C4-2B (cell line): ENCODE measurements around the gene MAMSTR.
"Not testable (repeated sequence)": the region's sequence is repeated elsewhere in the genome, so short reads cannot be mapped to it uniquely, and the experiment has no call there.

Experiments used
- H3K27ac ChIP-seq: fragments of 450-650 bp; 2 replicates; pipeline ENCODE4 v1.5.1; 2017
- CTCF ChIP-seq: fragments of 450-650 bp; conservative IDR thresholded peaks from 2 replicates; pipeline ENCODE4 v1.5.1; 2017; ENCODE audit warnings: mild to moderate bottlenecking
- ZFX ChIP-seq: fragments of 450-650 bp; IDR thresholded peaks from 2 replicates; pipeline ENCODE4 v1.6.1; 2017

Gene MAMSTR

DNA sequence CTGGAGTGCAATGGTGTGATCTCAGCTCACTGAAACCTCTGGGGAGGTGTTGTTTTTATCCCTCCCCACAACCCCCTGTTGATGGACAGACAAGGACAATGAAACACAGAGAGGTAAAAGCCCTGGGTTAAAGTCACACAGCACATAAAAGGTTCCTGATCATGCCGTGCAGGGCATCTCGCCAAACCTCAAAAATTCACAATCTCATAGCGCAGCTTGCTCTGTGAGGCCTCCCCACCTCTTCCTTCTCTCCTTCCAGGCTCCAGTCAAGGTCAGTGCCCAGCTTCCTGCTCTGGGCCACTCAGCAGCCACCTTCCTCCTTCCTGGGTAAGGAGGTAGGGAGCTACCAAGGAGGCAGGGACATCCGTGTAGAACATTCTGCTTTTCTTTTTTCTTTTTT, 21.5 kb downstream of the MAMSTR start:
- no peak overlapping the region for H3K27ac ChIP-seq
- TF ChIP-seq CTCF (no peak), ZFX (no peak)

- TF ChIP-seq ZFX (no peak), CTCF (no peak)
Measured at GRCh38 chr19:48696353-48697010, 23.0 kb downstream of the MAMSTR start.

GRCh38 chr19:48695743-48696352, 23.7 kb downstream of the MAMSTR start, which contains the start of gene FUT2:
Gene FUT2, plus strand, starts transcription at chr19:48695971. Its CDS starts 6,986 bp downstream, at chr19:48702957.
- TF ChIP-seq CTCF (no peak), ZFX (no peak)
- H3K27ac ChIP-seq = no peak within 1 kb of the TSS

More at GRCh38 chr19:48696353-48697010, 23.0 kb downstream of the MAMSTR start:
- no peak overlapping the region for H3K27ac ChIP-seq

GRCh38 chr19:48693629-48694028, 25.9 kb downstream of the MAMSTR start:
- H3K27ac ChIP-seq = not testable (repeated sequence)

GRCh38 chr19:48689449-48689848, 30.1 kb downstream of the MAMSTR start:
- TF ChIP-seq ZFX (no peak), CTCF (no peak)
- peak overlapping the region; percentile 42; the same call in 1 of the 2 replicates for H3K27ac ChIP-seq

DNA sequence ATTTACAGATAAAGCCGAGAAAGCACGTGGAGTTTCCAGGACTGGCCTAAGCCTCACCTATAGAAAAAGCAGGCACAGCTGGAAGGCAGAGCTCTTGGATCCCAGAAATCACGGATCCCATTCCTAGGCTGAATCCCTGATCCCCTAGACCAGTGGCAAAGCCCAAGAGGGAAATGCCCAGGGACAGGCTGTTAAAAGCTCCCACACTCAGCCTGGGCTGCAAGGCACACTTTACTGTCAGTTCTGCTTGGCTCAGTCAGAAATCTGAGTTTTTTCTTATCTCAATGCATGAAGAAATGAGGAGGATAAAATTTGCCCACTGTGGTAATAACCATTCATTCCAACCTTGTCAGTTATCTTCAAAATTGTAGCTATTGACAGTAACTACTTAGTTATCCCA, 31.7 kb downstream of the MAMSTR start:
- H3K27ac ChIP-seq = no peak overlapping the region
- TF ChIP-seq CTCF = no peak
- TF ChIP-seq ZFX = no peak

GRCh38 chr19:48686637-48687036, 32.9 kb downstream of the MAMSTR start:
- H3K27ac ChIP-seq = peak overlapping the region; percentile 37; the same call in 1 of the 2 replicates

- TF ChIP-seq ZFX (no peak), CTCF (no peak)
- peak overlapping the region; percentile 69 for H3K27ac ChIP-seq
Measured at GRCh38 chr19:48686088-48686487, 33.4 kb downstream of the MAMSTR start.
